ENCODE results near the gene INTS15. TPM values are rescaled to one million over a fixed set of nuclear protein-coding genes. Genes with fewer than 3 reads are reported as not detected.

Gene INTS15
- total and polyA plus RNA-seq, 9 of the 15 experiments (the other 6 are each of a cell fraction or from before 2014, with no cell fraction given), result 0.52 to 28.9 (median 11.6) TPM

GRCh38 chr7:6589829-6590644 lies at the start of gene INTS15 (continued):
- no peak for TF ChIP-seq CHD7 (IDR thresholded peaks at IDR 0.05; ENCODE audit: low read depth, low read length)
- no peak for TF ChIP-seq HLTF (IDR thresholded peaks at IDR 0.05)
- TF ChIP-seq NBN (IDR thresholded peaks at IDR 0.05; ENCODE audit: low read depth), result no peak
- peak; percentile 37; the same call in 1 of the 2 replicates for TF ChIP-seq ELF2 (CRISPR knock-in tag; IDR thresholded peaks at IDR 0.05)
- no peak for TF ChIP-seq GTF3C2 (IDR thresholded peaks at IDR 0.05; ENCODE audit: borderline replicate concordance, extremely low read depth, insufficient read length)
- no peak for TF ChIP-seq MECOM (CRISPR knock-in tag; IDR thresholded peaks at IDR 0.05)
- no peak for TF ChIP-seq LCOR (CRISPR knock-in tag; IDR thresholded peaks at IDR 0.05)
- no peak for TF ChIP-seq NCOA6 (IDR thresholded peaks at IDR 0.05)
- TF ChIP-seq LEF1 (IDR thresholded peaks at IDR 0.05), result no peak
- TF ChIP-seq UBTF (IDR thresholded peaks at IDR 0.05; ENCODE audit: borderline replicate concordance in 1 of 2, low read depth in 2 of 2, low read length in 2 of 2), result peak in 1 of 2 experiments; percentile 92; a peak in 2 of 4 replicates
- TF ChIP-seq SNRNP70 (optimal IDR thresholded peaks at IDR 0.05; ENCODE audit: low read depth, low read length), result no peak

Measured in K562 (cell line).